Measurements from ENCODE around the gene PRR7. TPM values are rescaled to one million over a fixed set of nuclear protein-coding genes. Genes with fewer than 3 reads are reported as not detected.

PRR7 gene
- total RNA-seq, 1 experiment from 2014 or later: 39.2 TPM

DNA sequence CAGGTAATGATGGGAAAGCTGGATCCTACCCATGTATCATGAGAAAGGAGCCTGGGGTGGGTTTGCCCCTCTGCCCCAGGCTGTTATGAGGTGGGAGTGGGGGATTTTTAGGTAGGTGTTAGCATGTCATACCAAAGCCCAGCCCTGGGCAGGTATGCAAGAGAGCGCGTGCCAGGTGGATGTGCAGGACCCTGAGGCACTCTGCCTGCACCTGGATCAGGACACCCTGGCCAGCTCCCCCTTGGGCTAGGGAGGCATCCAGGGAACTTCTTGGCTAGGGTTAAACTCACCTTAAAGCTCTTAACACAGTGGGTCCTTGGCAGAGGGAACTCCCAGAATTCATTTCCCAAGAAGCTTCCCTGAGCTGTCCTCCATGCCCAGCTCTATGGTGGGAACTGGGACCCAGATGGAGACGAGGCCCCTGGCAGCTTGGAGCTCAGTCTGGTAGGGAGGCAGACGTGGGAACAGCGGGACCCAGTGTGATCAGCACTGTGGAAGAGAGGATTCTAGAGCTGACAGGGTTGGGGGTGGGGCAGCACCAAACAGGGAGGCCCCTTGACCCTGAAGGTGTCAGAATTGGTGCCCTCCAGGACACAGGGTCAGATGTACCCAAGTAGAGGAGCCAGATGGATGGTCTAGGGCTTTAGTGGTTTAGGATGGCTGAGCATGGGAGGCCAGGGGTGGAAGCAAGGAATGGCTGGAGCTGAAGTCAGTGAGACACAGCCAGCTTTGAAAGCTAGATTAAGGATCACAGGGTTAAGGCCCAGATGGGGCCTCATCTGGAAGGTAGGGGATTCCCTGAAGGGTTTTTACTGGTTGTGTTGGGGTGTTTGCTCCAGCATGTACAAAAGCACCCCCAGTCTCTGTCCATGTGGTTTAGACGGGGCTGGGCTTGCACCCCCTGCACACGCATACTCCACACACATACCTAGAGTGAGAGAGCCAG lies 2.2 kb upstream of the PRR7 start:
- Histone ChIP-seq H3K27me3 (ENCODE audit: control insufficient read depth, insufficient read depth, low read length) (no peaks in the 10 kb centered on the region), H3K4me1 (ENCODE audit: control insufficient read depth, insufficient read depth, low read length) (peaks cover 42% of the 10 kb centered on the region), H3K36me3 (ENCODE audit: control insufficient read depth, insufficient read depth, low read length) (no peaks in the 10 kb centered on the region; the same call in 1 of the 2 replicates), H3K27ac (ENCODE audit: low read length) (0 out of 2 replicates have a peak overlapping the region, but pooled peaks have one; percentile 20), H3K4me3 (ENCODE audit: low read depth in 2 of 2, low read length in 2 of 2) (no peak overlapping the region), H3K9me3 (ENCODE audit: control insufficient read depth, insufficient read depth, low read depth, low read length) (no peaks in the 10 kb centered on the region)
- in situ Hi-C loops (cut with HindIII; ENCODE audit: low pct_unique_long_range_greater_than_20kb, low sequenced_read_pairs) (no loop called here), intact Hi-C loops (cut with micrococcal nuclease; ENCODE audit: unreplicated experiment) (no loop called here)
- ATAC-seq (no peak), DNase-seq (ENCODE audit: low read depth, low spot score) (no peak)
- POLR2A ChIA-PET: interaction anchor here (0.6 kb wide), 1 partner anchor 95 kb away, joined by 7 read pairs; no protein-coding TSS in a partner anchor
- CTCF ChIA-PET: no interaction called here
- no peak for TF ChIP-seq SIN3A (IDR thresholded peaks at IDR 0.05; ENCODE audit: borderline replicate concordance, insufficient read depth, low read depth, low read length)
- no TSS peak for BruUV-seq (replicated peaks)

GRCh38 chr5:177445052-177445916 lies 1.3 kb upstream of the PRR7 start:
- H3K4me1 ChIP-seq (ENCODE audit: control insufficient read depth, insufficient read depth, low read length): peaks cover 46% of the 10 kb centered on the region
- BruUV-seq (replicated peaks): TSS peak; percentile 79
- no peaks in the 10 kb centered on the region for H3K9me3 ChIP-seq (ENCODE audit: control insufficient read depth, insufficient read depth, low read depth, low read length)
- H3K36me3 ChIP-seq (ENCODE audit: control insufficient read depth, insufficient read depth, low read length): no peaks in the 10 kb centered on the region; the same call in 1 of the 2 replicates
- no peak overlapping the region for H3K4me3 ChIP-seq (ENCODE audit: low read depth in 2 of 2, low read length in 2 of 2)
- in situ Hi-C loops (cut with HindIII; ENCODE audit: low pct_unique_long_range_greater_than_20kb, low sequenced_read_pairs): no loop called here
- POLR2A ChIA-PET: interaction anchor here (0.6 to 0.7 kb wide), 5 partner anchors 9 to 163 kb away, joined by 4 to 6 read pairs (median 4); no protein-coding TSS in a partner anchor
- TF ChIP-seq POLR2AphosphoS5 (IDR thresholded peaks at IDR 0.05; ENCODE audit: low read depth, low read length): peak; percentile 23; the same call in 1 of the 2 replicates
- no peak for TF ChIP-seq TCF7L2 (IDR thresholded peaks at IDR 0.05; ENCODE audit: low read depth, low read length)
- TF ChIP-seq SIN3A (IDR thresholded peaks at IDR 0.05; ENCODE audit: borderline replicate concordance, insufficient read depth, low read depth, low read length): no peak
- TF ChIP-seq CTCF (IDR thresholded peaks at IDR 0.05): no peak
- TF ChIP-seq REST (IDR thresholded peaks at IDR 0.05; ENCODE audit: insufficient read depth in 1 of 2, low read depth in 2 of 2, low read length in 1 of 2): no peak
- CTCF ChIA-PET: interaction anchor here (0.7 kb wide), 1 partner anchor 67 kb away, joined by 3 read pairs; no protein-coding TSS in a partner anchor
- H3K27me3 ChIP-seq (ENCODE audit: control insufficient read depth, insufficient read depth, low read length): no peaks in the 10 kb centered on the region
- no peak for DNase-seq (ENCODE audit: low read depth, low spot score)
- ATAC-seq: no peak
- H3K27ac ChIP-seq (ENCODE audit: low read length): peak overlapping the region; percentile 84
- intact Hi-C loops (cut with micrococcal nuclease; ENCODE audit: unreplicated experiment): no loop called here

All from Panc1 (cell line).